HCT116 (cell line): ENCODE data around the gene FGFBP2. TPM values are rescaled to one million over a fixed set of nuclear protein-coding genes. Genes with fewer than 3 reads are reported as not detected.

Source experiments
- ATAC-seq: fragments of 200-7000 bp; cut with Tn5 transposase; 2 replicates; pipeline ENCODE4 v1.9.1; 2020; ENCODE audit warnings: mild to moderate bottlenecking, moderate library complexity
- BruUV-seq: library from RNA; stranded (reverse); fragments of 400-500 nt; replicated peaks from 2 replicates; lab custom pipeline; 2021; lab: Mats Ljungman, UMichigan
- CTCF ChIA-PET: fragments of 300-600 bp; sonication (Branson Sonifier 250); formaldehyde crosslinking; loops from one replicate; lab custom pipeline; 2021; ENCODE audit warnings: antibody characterized with exemption; lab: Charles Lee
- POLR2A ChIA-PET: fragments of 300-600, 350-600 bp; sonication (Branson Sonifier 250); formaldehyde crosslinking; loops from one replicate; lab custom pipeline; 2021; ENCODE audit warnings: antibody characterized with exemption; lab: Charles Lee
- RAD21 ChIA-PET, 2 experiments: fragments of 300-600 bp; sonication (Branson Sonifier 250); formaldehyde crosslinking; loops; one replicate each; lab custom pipeline; 2023; ENCODE audit warnings: low total read pairs in 2 of 2; ENCODE audit not compliant: uncharacterized antibody in 2 of 2, unreplicated experiment in 2 of 2, low non-redundant PET in 1 of 2; lab: Charles Lee
- DNase-seq: peaks from one replicate; pipeline ENCODE4 v3.0.0-alpha.2; 2010; ENCODE audit warnings: low read depth, low spot score
- H2AFZ ChIP-seq: fragments of 200-600 bp; shearing (Covaris generic), sonication (generic); 2 replicates; pipeline ENCODE4 v1.6.1; 2017; ENCODE audit warnings: low read depth, mixed run types, mixed read lengths, antibody characterized with exemption, low read length; ENCODE audit not compliant: poor library complexity, severe bottlenecking
- H3K27ac ChIP-seq: 2 replicates; pipeline ENCODE4 v1.5.1; 2012; ENCODE audit warnings: low read depth, low read length
- H3K27me3 ChIP-seq: fragments of 200-600 bp; sonication (generic); 2 replicates; pipeline ENCODE4 v1.6.1; 2016; ENCODE audit warnings: mixed run types, low read length, mixed read lengths; ENCODE audit not compliant: insufficient read depth
- H3K36me3 ChIP-seq, 2 experiments: fragments of 200-500 bp in 1 of 2; fragments of 200-600 bp in 1 of 2; sonication (Bioruptor generic) in 1 of 2; sonication (generic) in 1 of 2; 2 replicates each; pipeline versions ENCODE4 v1.5.1 to v1.6.1; 2014 to 2016; ENCODE audit warnings: low read length in 2 of 2, inconsistent platforms in 1 of 2, mixed read lengths in 1 of 2, mixed run types in 1 of 2; ENCODE audit not compliant: insufficient read depth in 2 of 2, control insufficient read depth in 1 of 2
- H3K4me1 ChIP-seq, 2 experiments: fragments of 200-600 bp in 1 of 2; sonication (generic) in 1 of 2; 2 replicates each; pipeline versions ENCODE4 v1.5.1 to v1.6.1; 2012 to 2017; ENCODE audit warnings: low read length in 2 of 2, inconsistent platforms in 1 of 2, mild to moderate bottlenecking in 1 of 2, mixed read lengths in 1 of 2, mixed run types in 1 of 2, moderate library complexity in 1 of 2; ENCODE audit not compliant: insufficient read depth in 2 of 2, control insufficient read depth in 1 of 2
- H3K4me2 ChIP-seq: fragments of 200-600 bp; sonication (generic); 2 replicates; pipeline ENCODE4 v1.6.1; 2017; ENCODE audit warnings: mixed run types, low read length, mixed read lengths
- H3K4me3 ChIP-seq, 2 experiments: fragments of 200-600 bp in 1 of 2; sonication (generic) in 1 of 2; replicated peaks in 1 of 2; 2 replicates each; pipeline ENCODE4 v1.5.1; 2011 to 2016; ENCODE audit warnings: low read length in 2 of 2, control low read depth in 1 of 2, low read depth in 1 of 2, mild to moderate bottlenecking in 1 of 2, mixed read lengths in 1 of 2, mixed run types in 1 of 2
- H3K79me2 ChIP-seq: fragments of 200-600 bp; sonication (generic); 2 replicates; pipeline ENCODE4 v1.6.1; 2017; ENCODE audit warnings: mild to moderate bottlenecking, mixed run types, low read length, moderate library complexity, mixed read lengths; ENCODE audit not compliant: insufficient read depth
- H3K9ac ChIP-seq: fragments of 200-600 bp; sonication (generic); 2 replicates; pipeline ENCODE4 v1.6.1; 2016; ENCODE audit warnings: low read length, mixed read lengths
- H3K9me2 ChIP-seq: fragments of 200-600 bp; sonication (generic), shearing (Covaris generic); 2 replicates; pipeline ENCODE4 v1.6.1; 2017; ENCODE audit warnings: mixed run types, mild to moderate bottlenecking, moderate library complexity; ENCODE audit not compliant: insufficient read depth
- H3K9me3 ChIP-seq, 2 experiments: fragments of 200-500 bp in 1 of 2; fragments of 200-600 bp in 1 of 2; sonication (Bioruptor generic) in 1 of 2; sonication (generic) in 1 of 2; 2 replicates each; pipeline ENCODE4 v1.6.1; 2014 to 2017; ENCODE audit warnings: low read length in 2 of 2, mixed read lengths in 2 of 2, inconsistent platforms in 1 of 2, low read depth in 1 of 2, mild to moderate bottlenecking in 1 of 2, mixed run types in 1 of 2, moderate library complexity in 1 of 2; ENCODE audit not compliant: control insufficient read depth in 1 of 2, insufficient read depth in 1 of 2
- H4K20me1 ChIP-seq: fragments of 200-600 bp; sonication (generic), shearing (Covaris generic); 2 replicates; pipeline ENCODE4 v1.6.1; 2017; ENCODE audit warnings: mixed run types, mild to moderate bottlenecking, moderate library complexity; ENCODE audit not compliant: insufficient read depth
- CBX3 ChIP-seq: IDR thresholded peaks from 2 replicates; pipeline ENCODE4 v1.6.1; 2012; ENCODE audit warnings: low read depth
- CEBPB ChIP-seq: IDR thresholded peaks from 2 replicates; pipeline ENCODE4 v1.6.1; 2012; ENCODE audit warnings: low read depth
- CTCF ChIP-seq, 3 experiments: fragments of 200-600 bp in 1 of 3; sonication (generic) in 1 of 3; IDR thresholded peaks in 2 of 3; conservative IDR thresholded peaks in 1 of 3; 2 replicates each; pipeline ENCODE4 v1.5.1; 2012 to 2017; ENCODE audit warnings: low read depth in 2 of 3, low read length in 2 of 3, antibody characterized with exemption in 1 of 3, borderline replicate concordance in 1 of 3, control low read depth in 1 of 3, mild to moderate bottlenecking in 1 of 3, mixed read lengths in 1 of 3, mixed run types in 1 of 3, moderate library complexity in 1 of 3; ENCODE audit not compliant: insufficient read depth in 1 of 3
- EGR1 ChIP-seq: IDR thresholded peaks from 2 replicates; pipeline ENCODE4 v1.6.1; 2012; ENCODE audit warnings: low read depth
- ELF1 ChIP-seq: IDR thresholded peaks from 2 replicates; pipeline ENCODE4 v1.6.1; 2012; ENCODE audit warnings: low read depth, borderline replicate concordance
- EZH2 ChIP-seq: fragments of 200-600 bp; sonication (generic); IDR thresholded peaks from 2 replicates; pipeline ENCODE4 v1.6.1; 2017; ENCODE audit warnings: antibody characterized with exemption, mixed run types
- EZH2phosphoT487 ChIP-seq: fragments of 200-600 bp; IDR thresholded peaks from 2 replicates; pipeline ENCODE4 v1.6.1; 2018; ENCODE audit warnings: antibody characterized with exemption, borderline replicate concordance
- FOSL1 ChIP-seq: IDR thresholded peaks from 2 replicates; pipeline ENCODE4 v1.6.1; 2012; ENCODE audit warnings: low read depth
- MAX ChIP-seq: IDR thresholded peaks from 2 replicates; pipeline ENCODE4 v1.6.1; 2012
- POLR2AphosphoS5 ChIP-seq: IDR thresholded peaks from 2 replicates; pipeline ENCODE4 v1.6.1; 2011; ENCODE audit warnings: mild to moderate bottlenecking, low read depth, low read length, moderate library complexity
- RAD21 ChIP-seq: IDR thresholded peaks from 2 replicates; pipeline ENCODE4 v1.6.1; 2012; ENCODE audit warnings: low read depth, mild to moderate bottlenecking
- SP1 ChIP-seq: IDR thresholded peaks from 2 replicates; pipeline ENCODE4 v1.6.1; 2012; ENCODE audit warnings: low read depth
- SRF ChIP-seq: IDR thresholded peaks from 2 replicates; pipeline ENCODE4 v1.6.1; 2012; ENCODE audit warnings: low read depth
- ZBTB33 ChIP-seq: IDR thresholded peaks from 2 replicates; pipeline ENCODE4 v1.6.1; 2011; ENCODE audit warnings: mild to moderate bottlenecking, low read length, moderate library complexity; ENCODE audit not compliant: insufficient replicate concordance; ENCODE audit errors: extremely low read depth
- ZNF274 ChIP-seq: fragments of 200-500 bp; sonication (Bioruptor generic); IDR thresholded peaks from 2 replicates; pipeline ENCODE4 v1.6.1; 2014; ENCODE audit warnings: mild to moderate bottlenecking, low read depth, low read length, inconsistent platforms
- intact Hi-C: fragments of 100-400 bp; cut with micrococcal nuclease; formaldehyde crosslinking; loops from 2 replicates; pipeline ENCODE4 v1.10.0; 2022
- total RNA-seq: library from RNA; stranded (reverse); gene quantifications from one replicate; pipeline ENCODE4 v1.2.1, GENCODE V29; 2021; ENCODE audit not compliant: unreplicated experiment

FGFBP2 gene
- total RNA-seq, 1 experiment from 2014 or later = not detected

- Histone ChIP-seq H2AFZ (no peak overlapping the region), H3K27ac (no peak overlapping the region), H4K20me1 (no peaks in the 10 kb centered on the region), H3K27me3 (no peaks in the 10 kb centered on the region), H3K36me3 (no peaks in the 10 kb centered on the region), H3K9ac (no peak overlapping the region), H3K4me2 (no peak overlapping the region), H3K4me1 (no peaks in the 10 kb centered on the region), H3K4me3 (no peak overlapping the region), H3K79me2 (no peaks in the 10 kb centered on the region), H3K9me3 (no peaks in the 10 kb centered on the region), H3K9me2 (no peaks in the 10 kb centered on the region)
- no peak for DNase-seq
- TF ChIP-seq EZH2 (no peak), POLR2AphosphoS5 (no peak), CBX3 (no peak), SP1 (no peak), FOSL1 (no peak), MAX (no peak), CEBPB (no peak), RAD21 (no peak), EGR1 (no peak), ZNF274 (no peak), ELF1 (no peak), SRF (no peak), EZH2phosphoT487 (no peak), ZBTB33 (no peak), CTCF (IDR thresholded peaks at IDR 0.05 in 2 of 3, conservative IDR thresholded peaks at IDR 0.05 in 1 of 3; ENCODE audit: borderline replicate concordance in 1 of 3, insufficient read depth in 1 of 3, low read depth in 2 of 3, low read length in 2 of 3) (no peak)
- intact Hi-C loops = no loop called here
- ATAC-seq = no peak
- RAD21 ChIA-PET = no interaction called here
- POLR2A ChIA-PET = no interaction called here
- CTCF ChIA-PET = no interaction called here
- no TSS peak for BruUV-seq
Observed at GRCh38 chr4:16006771-16007446, 43.9 kb upstream of the FGFBP2 start.
